ENCODE measurements around the gene SPINK8. TPM values are rescaled to one million over a fixed set of nuclear protein-coding genes. Genes with fewer than 3 reads are reported as not detected.

SPINK8 gene
- polyA plus RNA-seq, 1 donor (not counting 4 experiments of a cell fraction or from before 2014, with no cell fraction given), result not detected

GRCh38 chr3:48286308-48286707 lies 47.2 kb downstream of the SPINK8 start:
- no peak overlapping the region for H3K4me2 ChIP-seq (ENCODE audit: control insufficient read depth, extremely low read depth, insufficient read depth, low read depth, low read length)
- no peaks in the 10 kb centered on the region for H3K4me1 ChIP-seq (ENCODE audit: control insufficient read depth, extremely low read depth, insufficient read depth, low read length)
- dilution Hi-C loops (cut with MboI; ENCODE audit: extremely low pct_ligation_motif_present, low sequenced_read_pairs), result no loop called here
- H3K27me3 ChIP-seq (ENCODE audit: control insufficient read depth, extremely low read depth, insufficient read depth, low read length), result no peaks in the 10 kb centered on the region
- H3K27ac ChIP-seq (ENCODE audit: control insufficient read depth, insufficient read depth, low read length), result no peak overlapping the region
- no peaks in the 10 kb centered on the region for H3K9me3 ChIP-seq (ENCODE audit: control insufficient read depth, low read depth, low read length)
- DNase-seq (ENCODE audit: low read depth, low spot score), result no peak
- H3K9ac ChIP-seq (ENCODE audit: control insufficient read depth, extremely low read depth, insufficient read depth, low read length), result no peak overlapping the region
- H3K79me2 ChIP-seq (ENCODE audit: control insufficient read depth, insufficient read depth, low read length), result no peaks in the 10 kb centered on the region
- H3K9me1 ChIP-seq (ENCODE audit: control insufficient read depth, extremely low read depth, insufficient read depth, low read length), result no peaks in the 10 kb centered on the region
- no peak overlapping the region for H3K4me3 ChIP-seq (ENCODE audit: control insufficient read depth in 2 of 3, extremely low read depth in 1 of 3, insufficient read depth in 2 of 3, low read depth in 1 of 3, low read length in 3 of 3)
- H4K20me1 ChIP-seq (ENCODE audit: control insufficient read depth, extremely low read depth, insufficient read depth, low read length), result no peaks in the 10 kb centered on the region
- no peak for TF ChIP-seq EZH2 (IDR thresholded peaks at IDR 0.05; ENCODE audit: low read length)
- FAIRE-seq, result peak; percentile 43
- H2AFZ ChIP-seq (ENCODE audit: control insufficient read depth, low read length), result no peak overlapping the region
- H3K36me3 ChIP-seq (ENCODE audit: control insufficient read depth in 2 of 2, extremely low read depth in 1 of 2, insufficient read depth in 2 of 2, low read length in 2 of 2), result no peaks in the 10 kb centered on the region

DNA sequence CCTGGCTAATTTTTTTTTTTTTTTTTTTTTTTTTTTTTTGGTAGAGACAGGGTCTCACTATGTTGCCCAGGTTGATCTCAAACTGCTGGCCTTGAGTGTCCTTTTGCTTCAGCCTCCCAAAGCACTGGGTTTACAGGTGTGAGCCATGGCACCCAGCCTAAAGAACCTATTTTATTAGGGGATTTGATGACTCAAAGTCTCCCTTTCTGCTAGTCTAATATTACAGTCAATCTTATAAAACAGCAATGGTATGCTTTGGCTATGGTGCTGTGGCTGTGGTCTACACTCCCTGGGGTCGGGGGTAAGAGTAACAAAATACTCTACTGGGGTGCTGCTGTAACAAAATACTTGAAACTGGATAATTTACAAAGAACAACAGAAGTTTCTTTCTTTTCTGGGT lies 47.8 kb downstream of the SPINK8 start:
- H3K9me3 ChIP-seq (ENCODE audit: control insufficient read depth, low read depth, low read length), result no peaks in the 10 kb centered on the region
- H3K27ac ChIP-seq (ENCODE audit: control insufficient read depth, insufficient read depth, low read length), result no peak overlapping the region
- no peaks in the 10 kb centered on the region for H3K36me3 ChIP-seq (ENCODE audit: control insufficient read depth in 2 of 2, extremely low read depth in 1 of 2, insufficient read depth in 2 of 2, low read length in 2 of 2)
- no peaks in the 10 kb centered on the region for H3K9me1 ChIP-seq (ENCODE audit: control insufficient read depth, extremely low read depth, insufficient read depth, low read length)
- FAIRE-seq (no peak), DNase-seq (ENCODE audit: low read depth, low spot score) (no peak)
- H3K4me3 ChIP-seq (ENCODE audit: control insufficient read depth in 2 of 3, extremely low read depth in 1 of 3, insufficient read depth in 2 of 3, low read depth in 1 of 3, low read length in 3 of 3), result no peak overlapping the region
- no peaks in the 10 kb centered on the region for H3K27me3 ChIP-seq (ENCODE audit: control insufficient read depth, extremely low read depth, insufficient read depth, low read length)
- dilution Hi-C loops (cut with MboI; ENCODE audit: extremely low pct_ligation_motif_present, low sequenced_read_pairs), result no loop called here
- H3K9ac ChIP-seq (ENCODE audit: control insufficient read depth, extremely low read depth, insufficient read depth, low read length), result no peak overlapping the region
- H3K4me2 ChIP-seq (ENCODE audit: control insufficient read depth, extremely low read depth, insufficient read depth, low read depth, low read length), result no peak overlapping the region
- H3K4me1 ChIP-seq (ENCODE audit: control insufficient read depth, extremely low read depth, insufficient read depth, low read length), result no peaks in the 10 kb centered on the region
- TF ChIP-seq CTCF (optimal IDR thresholded peaks at IDR 0.05 in 1 of 3, IDR thresholded peaks at IDR 0.05 in 1 of 3, conservative IDR thresholded peaks at IDR 0.05 in 1 of 3; ENCODE audit: extremely low read depth in 1 of 3, insufficient read depth in 2 of 3, low read length in 3 of 3) (no peak), EZH2 (IDR thresholded peaks at IDR 0.05; ENCODE audit: low read length) (no peak)
- H4K20me1 ChIP-seq (ENCODE audit: control insufficient read depth, extremely low read depth, insufficient read depth, low read length), result no peaks in the 10 kb centered on the region
- no peaks in the 10 kb centered on the region for H3K79me2 ChIP-seq (ENCODE audit: control insufficient read depth, insufficient read depth, low read length)
- H2AFZ ChIP-seq (ENCODE audit: control insufficient read depth, low read length), result no peak overlapping the region

- Histone ChIP-seq H3K4me3 (ENCODE audit: control insufficient read depth in 2 of 3, extremely low read depth in 1 of 3, insufficient read depth in 2 of 3, low read depth in 1 of 3, low read length in 3 of 3) (no peak overlapping the region), H3K36me3 (ENCODE audit: control insufficient read depth in 2 of 2, extremely low read depth in 1 of 2, insufficient read depth in 2 of 2, low read length in 2 of 2) (no peaks in the 10 kb centered on the region), H3K9me1 (ENCODE audit: control insufficient read depth, extremely low read depth, insufficient read depth, low read length) (no peaks in the 10 kb centered on the region), H2AFZ (ENCODE audit: control insufficient read depth, low read length) (no peak overlapping the region), H3K79me2 (ENCODE audit: control insufficient read depth, insufficient read depth, low read length) (no peaks in the 10 kb centered on the region), H3K9ac (ENCODE audit: control insufficient read depth, extremely low read depth, insufficient read depth, low read length) (no peak overlapping the region), H3K4me2 (ENCODE audit: control insufficient read depth, extremely low read depth, insufficient read depth, low read depth, low read length) (no peak overlapping the region), H3K9me3 (ENCODE audit: control insufficient read depth, low read depth, low read length) (no peaks in the 10 kb centered on the region), H3K27ac (ENCODE audit: control insufficient read depth, insufficient read depth, low read length) (no peak overlapping the region), H3K4me1 (ENCODE audit: control insufficient read depth, extremely low read depth, insufficient read depth, low read length) (no peaks in the 10 kb centered on the region), H3K27me3 (ENCODE audit: control insufficient read depth, extremely low read depth, insufficient read depth, low read length) (no peaks in the 10 kb centered on the region), H4K20me1 (ENCODE audit: control insufficient read depth, extremely low read depth, insufficient read depth, low read length) (no peaks in the 10 kb centered on the region)
- TF ChIP-seq EZH2 (IDR thresholded peaks at IDR 0.05; ENCODE audit: low read length) (no peak), CTCF (optimal IDR thresholded peaks at IDR 0.05 in 1 of 3, IDR thresholded peaks at IDR 0.05 in 1 of 3, conservative IDR thresholded peaks at IDR 0.05 in 1 of 3; ENCODE audit: extremely low read depth in 1 of 3, insufficient read depth in 2 of 3, low read length in 3 of 3) (no peak)
- dilution Hi-C loops (cut with MboI; ENCODE audit: extremely low pct_ligation_motif_present, low sequenced_read_pairs), result no loop called here
- DNase-seq (ENCODE audit: low read depth, low spot score), result no peak
- FAIRE-seq, result no peak
These were observed 48.3 kb downstream of the SPINK8 start for GRCh38 chr3:48285132-48285531.
